ENCODE results near the gene APLP2.
"Not testable (repeated sequence)": the region's sequence is repeated elsewhere in the genome, so short reads cannot be mapped to it uniquely, and the experiment has no call there.

Gene APLP2

DNA sequence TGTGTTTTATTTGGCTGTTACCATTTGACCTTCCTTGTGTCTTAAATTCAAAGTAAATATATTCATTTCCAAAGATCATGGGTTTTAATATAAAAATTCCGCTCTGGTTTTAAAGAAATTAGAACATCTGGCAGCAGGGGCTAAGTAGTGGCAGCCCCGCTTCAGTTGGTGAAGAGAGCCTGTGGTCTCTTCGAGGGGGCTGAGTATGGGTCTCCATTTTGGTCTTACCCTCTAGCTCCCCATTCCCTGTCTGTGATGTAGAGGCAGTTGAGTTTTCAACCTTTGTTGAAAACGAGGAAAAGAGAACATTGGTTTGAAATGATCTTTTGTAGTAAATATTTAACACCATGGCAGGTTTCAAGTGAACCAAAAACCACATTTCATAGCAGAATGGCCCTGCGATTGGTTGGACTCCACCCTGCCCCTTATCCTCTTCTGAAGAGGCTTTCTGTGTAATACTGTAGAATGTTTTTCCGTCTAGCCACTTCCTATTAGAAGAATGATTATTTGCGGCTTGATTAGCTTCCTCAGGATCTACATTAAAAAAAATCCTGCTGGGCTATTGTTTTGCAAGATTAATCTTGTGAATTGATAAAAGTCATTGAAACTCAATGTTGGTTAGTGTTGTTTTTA is 17.7 kb downstream of the APLP2 start:
- Histone ChIP-seq H3K4me3 (ENCODE audit: low read length) (no peak overlapping the region), H3K4me2 (ENCODE audit: low read length) (peak overlapping the region; percentile 30), H3K27me3 (ENCODE audit: low read depth, low read length) (no peaks in the 10 kb centered on the region), H2AFZ (ENCODE audit: low read depth, low read length) (no peak overlapping the region), H3K9ac (ENCODE audit: low read length) (no peak overlapping the region), H4K20me1 (ENCODE audit: insufficient read depth, low read length) (peaks cover 14% of the 10 kb centered on the region; the same call in 1 of the 2 replicates), H3K9me3 (ENCODE audit: insufficient read depth, low read length) (no peaks in the 10 kb centered on the region), H3K36me3 (replicated peaks; ENCODE audit: low read depth, low read length) (no peaks in the 10 kb centered on the region), H3K27ac (ENCODE audit: low read length) (no peak overlapping the region), H3K4me1 (ENCODE audit: low read length) (peaks cover 7% of the 10 kb centered on the region), H3K79me2 (ENCODE audit: low read length) (peaks cover 38% of the 10 kb centered on the region)
- TF ChIP-seq EZH2phosphoT487 (IDR thresholded peaks at IDR 0.05; ENCODE audit: low read depth), result no peak
- TF ChIP-seq, protein P1, sequence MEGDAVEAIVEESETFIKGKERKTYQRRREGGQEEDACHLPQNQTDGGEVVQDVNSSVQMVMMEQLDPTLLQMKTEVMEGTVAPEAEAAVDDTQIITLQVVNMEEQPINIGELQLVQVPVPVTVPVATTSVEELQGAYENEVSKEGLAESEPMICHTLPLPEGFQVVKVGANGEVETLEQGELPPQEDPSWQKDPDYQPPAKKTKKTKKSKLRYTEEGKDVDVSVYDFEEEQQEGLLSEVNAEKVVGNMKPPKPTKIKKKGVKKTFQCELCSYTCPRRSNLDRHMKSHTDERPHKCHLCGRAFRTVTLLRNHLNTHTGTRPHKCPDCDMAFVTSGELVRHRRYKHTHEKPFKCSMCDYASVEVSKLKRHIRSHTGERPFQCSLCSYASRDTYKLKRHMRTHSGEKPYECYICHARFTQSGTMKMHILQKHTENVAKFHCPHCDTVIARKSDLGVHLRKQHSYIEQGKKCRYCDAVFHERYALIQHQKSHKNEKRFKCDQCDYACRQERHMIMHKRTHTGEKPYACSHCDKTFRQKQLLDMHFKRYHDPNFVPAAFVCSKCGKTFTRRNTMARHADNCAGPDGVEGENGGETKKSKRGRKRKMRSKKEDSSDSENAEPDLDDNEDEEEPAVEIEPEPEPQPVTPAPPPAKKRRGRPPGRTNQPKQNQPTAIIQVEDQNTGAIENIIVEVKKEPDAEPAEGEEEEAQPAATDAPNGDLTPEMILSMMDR (IDR thresholded peaks at IDR 0.05; ENCODE audit: low read depth, low read length), result no peak

DNA sequence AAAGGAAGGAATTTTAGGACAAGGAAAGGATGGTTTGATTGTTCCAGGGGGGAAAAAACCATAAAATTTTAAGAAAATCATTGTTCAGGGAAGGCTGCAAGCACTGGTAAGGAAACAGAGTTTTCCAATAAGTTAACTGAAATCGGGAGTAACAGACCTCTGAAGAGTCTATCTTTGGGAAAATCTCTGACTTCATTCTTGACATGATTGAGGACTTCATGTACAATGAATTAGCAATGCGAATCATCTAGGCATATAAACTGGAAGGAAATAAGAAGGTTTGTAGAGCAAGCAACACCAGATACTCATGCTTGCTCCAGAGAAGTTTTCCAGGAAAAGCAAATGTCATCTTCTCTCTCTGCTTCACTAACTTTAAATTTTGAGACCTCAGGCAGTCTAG is 18.5 kb downstream of the APLP2 start:
- no peak overlapping the region for H2AFZ ChIP-seq (ENCODE audit: low read depth, low read length)
- H3K9me3 ChIP-seq (ENCODE audit: insufficient read depth, low read length), result no peaks in the 10 kb centered on the region
- no peak overlapping the region for H3K4me2 ChIP-seq (ENCODE audit: low read length)
- no peak overlapping the region for H3K9ac ChIP-seq (ENCODE audit: low read length)
- H3K27ac ChIP-seq (ENCODE audit: low read length), result no peak overlapping the region
- no peaks in the 10 kb centered on the region for H3K27me3 ChIP-seq (ENCODE audit: low read depth, low read length)
- no peak overlapping the region for H3K4me3 ChIP-seq (ENCODE audit: low read length)
- H3K4me1 ChIP-seq (ENCODE audit: low read length), result peaks cover 7% of the 10 kb centered on the region
- TF ChIP-seq, protein P1 (IDR thresholded peaks at IDR 0.05; ENCODE audit: low read depth, low read length), result no peak
- TF ChIP-seq EZH2phosphoT487 (IDR thresholded peaks at IDR 0.05; ENCODE audit: low read depth), result no peak
- peaks cover 35% of the 10 kb centered on the region for H3K79me2 ChIP-seq (ENCODE audit: low read length)
- H3K36me3 ChIP-seq (replicated peaks; ENCODE audit: low read depth, low read length), result no peaks in the 10 kb centered on the region
- peaks cover 14% of the 10 kb centered on the region; the same call in 1 of the 2 replicates for H4K20me1 ChIP-seq (ENCODE audit: insufficient read depth, low read length)

DNA sequence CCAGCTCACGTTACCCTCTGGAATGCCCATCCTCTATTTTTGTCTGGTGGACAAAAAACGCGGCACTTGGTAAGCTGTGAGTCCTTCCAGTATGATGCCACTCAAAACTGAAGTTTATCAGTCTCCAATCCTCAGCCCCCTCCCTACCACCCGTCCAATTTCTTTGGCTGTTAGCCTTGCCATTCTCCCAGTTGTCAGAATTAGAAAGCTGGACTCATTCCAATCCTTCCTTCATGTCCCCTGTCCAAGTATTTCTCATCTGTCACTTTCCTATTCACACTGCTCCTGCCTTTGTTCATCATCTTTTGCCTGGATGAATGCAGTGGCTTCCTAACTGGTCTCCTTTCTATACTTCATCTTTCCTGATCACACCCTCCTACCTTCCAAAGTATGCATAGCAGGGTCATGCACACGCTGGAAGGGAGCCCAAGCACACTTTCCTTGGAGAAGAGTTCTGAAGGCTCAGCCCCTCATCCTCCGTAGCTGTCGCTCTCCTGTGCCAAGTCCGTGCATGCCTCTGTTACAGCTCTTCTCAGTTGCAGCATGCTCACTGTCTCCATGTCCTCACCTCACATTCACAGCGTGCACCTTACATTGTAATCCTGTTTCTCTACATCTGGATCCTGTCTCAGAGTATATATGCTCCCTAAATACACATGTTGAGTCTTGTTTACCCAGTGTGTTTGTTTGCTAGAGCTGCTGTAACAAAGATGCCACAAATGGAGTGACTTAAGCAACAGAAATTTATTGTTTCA is 19.4 kb downstream of the APLP2 start:
- no peaks in the 10 kb centered on the region for H3K9me3 ChIP-seq (ENCODE audit: insufficient read depth, low read length)
- peaks cover 14% of the 10 kb centered on the region; the same call in 1 of the 2 replicates for H4K20me1 ChIP-seq (ENCODE audit: insufficient read depth, low read length)
- H3K4me1 ChIP-seq (ENCODE audit: low read length), result peaks cover 7% of the 10 kb centered on the region
- H3K4me2 ChIP-seq (ENCODE audit: low read length), result no peak overlapping the region
- H3K9ac ChIP-seq (ENCODE audit: low read length), result no peak overlapping the region
- TF ChIP-seq, protein P1 (IDR thresholded peaks at IDR 0.05; ENCODE audit: low read depth, low read length), result no peak
- TF ChIP-seq EZH2phosphoT487 (IDR thresholded peaks at IDR 0.05; ENCODE audit: low read depth), result no peak
- H3K79me2 ChIP-seq (ENCODE audit: low read length), result peaks cover 33% of the 10 kb centered on the region
- no peaks in the 10 kb centered on the region for H3K27me3 ChIP-seq (ENCODE audit: low read depth, low read length)
- no peaks in the 10 kb centered on the region for H3K36me3 ChIP-seq (replicated peaks; ENCODE audit: low read depth, low read length)
- H3K4me3 ChIP-seq (ENCODE audit: low read length), result no peak overlapping the region
- H3K27ac ChIP-seq (ENCODE audit: low read length), result no peak overlapping the region
- H2AFZ ChIP-seq (ENCODE audit: low read depth, low read length), result no peak overlapping the region

DNA sequence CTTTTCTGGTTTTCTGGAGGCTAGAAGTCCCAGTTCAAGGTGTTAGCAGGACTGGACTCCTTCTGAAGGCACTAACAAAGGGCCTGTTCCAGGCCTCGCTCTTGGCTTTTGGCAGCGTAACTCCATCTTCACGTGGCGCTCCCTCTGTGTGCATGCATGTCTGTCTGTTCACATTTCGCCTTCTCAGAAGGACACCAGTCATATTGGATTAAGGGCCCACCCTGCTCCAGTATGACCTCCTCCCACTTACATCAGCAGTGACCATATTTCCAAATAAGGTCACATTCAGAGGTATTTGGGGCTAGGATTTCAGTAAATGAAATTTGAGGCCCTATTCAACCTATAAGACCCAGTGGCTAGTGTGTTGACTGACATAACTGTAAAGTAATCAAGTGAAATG is 20.0 kb downstream of the APLP2 start:
- H2AFZ ChIP-seq (ENCODE audit: low read depth, low read length), result no peak overlapping the region
- no peak overlapping the region for H3K9ac ChIP-seq (ENCODE audit: low read length)
- no peaks in the 10 kb centered on the region for H3K9me3 ChIP-seq (ENCODE audit: insufficient read depth, low read length)
- no peak overlapping the region for H3K4me3 ChIP-seq (ENCODE audit: low read length)
- no peak overlapping the region for H3K4me2 ChIP-seq (ENCODE audit: low read length)
- H3K27ac ChIP-seq (ENCODE audit: low read length), result no peak overlapping the region
- H3K36me3 ChIP-seq (replicated peaks; ENCODE audit: low read depth, low read length), result no peaks in the 10 kb centered on the region
- H4K20me1 ChIP-seq (ENCODE audit: insufficient read depth, low read length), result peaks cover 14% of the 10 kb centered on the region; the same call in 1 of the 2 replicates
- H3K4me1 ChIP-seq (ENCODE audit: low read length), result peaks cover 10% of the 10 kb centered on the region
- no peaks in the 10 kb centered on the region for H3K27me3 ChIP-seq (ENCODE audit: low read depth, low read length)
- H3K79me2 ChIP-seq (ENCODE audit: low read length), result peaks cover 35% of the 10 kb centered on the region
- TF ChIP-seq, protein P1 (IDR thresholded peaks at IDR 0.05; ENCODE audit: low read depth, low read length), result no peak
- no peak for TF ChIP-seq EZH2phosphoT487 (IDR thresholded peaks at IDR 0.05; ENCODE audit: low read depth)

DNA sequence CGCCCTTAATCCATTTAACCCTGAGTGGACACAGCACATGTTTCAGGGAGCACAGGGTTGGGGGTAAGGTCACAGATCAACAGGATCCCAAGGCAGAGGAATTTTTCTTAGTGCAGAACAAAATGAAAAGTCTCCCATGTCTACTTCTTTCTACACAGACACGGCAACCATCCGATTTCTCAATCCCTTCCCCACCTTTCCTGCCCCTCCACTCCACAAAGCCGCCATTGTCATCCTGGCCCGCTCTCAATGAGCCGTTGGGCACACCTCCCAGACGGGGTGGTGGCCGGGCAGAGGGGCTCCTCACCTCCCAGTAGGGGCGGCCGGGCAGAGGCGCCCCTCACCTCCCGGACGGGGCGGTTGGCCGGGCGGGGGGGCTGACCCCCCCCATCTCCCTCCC is 20.8 kb downstream of the APLP2 start:
- Histone ChIP-seq H4K20me1 (ENCODE audit: insufficient read depth, low read length) (peaks cover 15% of the 10 kb centered on the region; the same call in 1 of the 2 replicates), H3K4me1 (ENCODE audit: low read length) (peaks cover 12% of the 10 kb centered on the region), H3K79me2 (ENCODE audit: low read length) (peaks cover 41% of the 10 kb centered on the region)
- not testable (repeated sequence) for H3K4me3 ChIP-seq (ENCODE audit: low read length); H3K9me3 ChIP-seq (ENCODE audit: insufficient read depth, low read length); H3K36me3 ChIP-seq (replicated peaks; ENCODE audit: low read depth, low read length); H3K9ac ChIP-seq (ENCODE audit: low read length); H3K27ac ChIP-seq (ENCODE audit: low read length); H2AFZ ChIP-seq (ENCODE audit: low read depth, low read length); H3K27me3 ChIP-seq (ENCODE audit: low read depth, low read length); H3K4me2 ChIP-seq (ENCODE audit: low read length)

DNA sequence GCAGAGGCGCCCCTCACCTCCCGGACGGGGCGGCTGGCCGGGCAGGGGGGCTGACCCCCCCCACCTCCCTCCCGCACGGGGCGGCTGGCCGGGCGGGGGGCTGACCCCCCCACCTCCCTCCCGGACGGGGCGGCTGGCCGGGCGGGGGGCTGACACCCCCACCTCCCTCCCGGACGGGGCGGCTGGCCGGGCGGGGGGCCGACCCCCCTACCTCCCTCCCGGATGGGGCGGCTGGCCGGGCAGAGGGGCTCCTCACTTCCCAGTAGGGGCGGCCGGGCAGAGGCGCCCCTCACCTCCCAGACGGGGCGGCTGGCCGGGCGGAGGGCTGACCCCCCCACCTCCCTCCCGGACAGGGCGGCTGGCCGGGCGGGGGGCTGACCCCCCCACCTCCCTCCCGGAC is 21.5 kb downstream of the APLP2 start:
- peaks cover 42% of the 10 kb centered on the region for H3K79me2 ChIP-seq (ENCODE audit: low read length)
- H3K4me2 ChIP-seq (ENCODE audit: low read length); H3K36me3 ChIP-seq (replicated peaks; ENCODE audit: low read depth, low read length); H3K4me3 ChIP-seq (ENCODE audit: low read length); H3K27ac ChIP-seq (ENCODE audit: low read length); H2AFZ ChIP-seq (ENCODE audit: low read depth, low read length); H3K9ac ChIP-seq (ENCODE audit: low read length); H3K27me3 ChIP-seq (ENCODE audit: low read depth, low read length); H3K9me3 ChIP-seq (ENCODE audit: insufficient read depth, low read length): not testable (repeated sequence)
- peaks cover 12% of the 10 kb centered on the region for H3K4me1 ChIP-seq (ENCODE audit: low read length)
- peaks cover 21% of the 10 kb centered on the region; the same call in 1 of the 2 replicates for H4K20me1 ChIP-seq (ENCODE audit: insufficient read depth, low read length)

Data from OCI-LY3 (cell line).